ENCODE results near the gene GDF15. TPM values are rescaled to one million over a fixed set of nuclear protein-coding genes. Genes with fewer than 3 reads are reported as not detected.

The GDF15 gene
- polyA plus RNA-seq, 3 donors = 0.36 TPM; not detected in 2

- peaks cover 44 to 63% of the 10 kb centered on the region in 2 donors for H3K4me1 ChIP-seq (ENCODE audit: control insufficient read depth in 1 of 2, insufficient read depth in 2 of 2, low read length in 2 of 2)
- H2AFZ ChIP-seq (ENCODE audit: insufficient read depth, low read depth, low read length, poor library complexity, severe bottlenecking) = no peak overlapping the region
- 89% methylated on average over 5 of the region's 12 CpGs for WGBS (ENCODE audit: insufficient coverage)
- H4K20me1 ChIP-seq (ENCODE audit: insufficient read depth, low read length) = peaks cover 65% of the 10 kb centered on the region
- peaks cover 7 to 23% of the 10 kb centered on the region in 2 donors for H3K36me3 Mint-ChIP-seq
- no peak for DNase-seq
- peak overlapping the region in 1 of 7 donors; percentile 63 for H3K27ac Mint-ChIP-seq
- TF ChIP-seq, protein P1, sequence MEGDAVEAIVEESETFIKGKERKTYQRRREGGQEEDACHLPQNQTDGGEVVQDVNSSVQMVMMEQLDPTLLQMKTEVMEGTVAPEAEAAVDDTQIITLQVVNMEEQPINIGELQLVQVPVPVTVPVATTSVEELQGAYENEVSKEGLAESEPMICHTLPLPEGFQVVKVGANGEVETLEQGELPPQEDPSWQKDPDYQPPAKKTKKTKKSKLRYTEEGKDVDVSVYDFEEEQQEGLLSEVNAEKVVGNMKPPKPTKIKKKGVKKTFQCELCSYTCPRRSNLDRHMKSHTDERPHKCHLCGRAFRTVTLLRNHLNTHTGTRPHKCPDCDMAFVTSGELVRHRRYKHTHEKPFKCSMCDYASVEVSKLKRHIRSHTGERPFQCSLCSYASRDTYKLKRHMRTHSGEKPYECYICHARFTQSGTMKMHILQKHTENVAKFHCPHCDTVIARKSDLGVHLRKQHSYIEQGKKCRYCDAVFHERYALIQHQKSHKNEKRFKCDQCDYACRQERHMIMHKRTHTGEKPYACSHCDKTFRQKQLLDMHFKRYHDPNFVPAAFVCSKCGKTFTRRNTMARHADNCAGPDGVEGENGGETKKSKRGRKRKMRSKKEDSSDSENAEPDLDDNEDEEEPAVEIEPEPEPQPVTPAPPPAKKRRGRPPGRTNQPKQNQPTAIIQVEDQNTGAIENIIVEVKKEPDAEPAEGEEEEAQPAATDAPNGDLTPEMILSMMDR (IDR thresholded peaks at IDR 0.05) = no peak
- peak overlapping the region; percentile 91 for H3K4me2 ChIP-seq (replicated peaks; ENCODE audit: extremely low read depth, low read length, poor library complexity, severe bottlenecking)
- peaks cover 63% of the 10 kb centered on the region for H3K4me1 Mint-ChIP-seq
- H3K27me3 Mint-ChIP-seq (ENCODE audit: low read depth in 3 of 3) = peaks cover 0 to 6% (median 2%) of the 10 kb centered on the region in 3 donors
- peaks cover 0 to 3% (median 0%) of the 10 kb centered on the region in 7 donors for H3K9me3 Mint-ChIP-seq
- no peaks in the 10 kb centered on the region for H3K36me3 ChIP-seq (replicated peaks in 1 of 2; ENCODE audit: control insufficient read depth in 1 of 2, insufficient read depth in 2 of 2, low read length in 2 of 2)
- no peaks in the 10 kb centered on the region for H3K9me3 ChIP-seq (replicated peaks in 1 of 2; ENCODE audit: control insufficient read depth in 1 of 2, insufficient read depth in 1 of 2, low read length in 2 of 2)
- intact Hi-C loops (cut with micrococcal nuclease) = no loop called here
- H3K27me3 ChIP-seq (ENCODE audit: control insufficient read depth in 2 of 2, insufficient read depth in 2 of 2, low read length in 2 of 2) = no peaks in the 10 kb centered on the region
- H3K79me2 ChIP-seq (ENCODE audit: insufficient read depth, low read length) = peaks cover 53% of the 10 kb centered on the region
- no peak overlapping the region for H3K9ac ChIP-seq (ENCODE audit: insufficient read depth, low read length, poor library complexity, severe bottlenecking)
- no peak overlapping the region for H3K27ac ChIP-seq (ENCODE audit: low read depth in 1 of 2, low read length in 2 of 2)
- peak overlapping the region in 1 of 3 experiments; percentile 74 for H3K4me3 ChIP-seq (replicated peaks in 1 of 3; ENCODE audit: low read depth in 2 of 3, low read length in 3 of 3)
- H3K4me3 Mint-ChIP-seq = peak overlapping the region in 1 of 2 donors; percentile 91
These were observed 35.5 kb downstream of the GDF15 start for GRCh38 chr19:18421371-18421959.

DNA sequence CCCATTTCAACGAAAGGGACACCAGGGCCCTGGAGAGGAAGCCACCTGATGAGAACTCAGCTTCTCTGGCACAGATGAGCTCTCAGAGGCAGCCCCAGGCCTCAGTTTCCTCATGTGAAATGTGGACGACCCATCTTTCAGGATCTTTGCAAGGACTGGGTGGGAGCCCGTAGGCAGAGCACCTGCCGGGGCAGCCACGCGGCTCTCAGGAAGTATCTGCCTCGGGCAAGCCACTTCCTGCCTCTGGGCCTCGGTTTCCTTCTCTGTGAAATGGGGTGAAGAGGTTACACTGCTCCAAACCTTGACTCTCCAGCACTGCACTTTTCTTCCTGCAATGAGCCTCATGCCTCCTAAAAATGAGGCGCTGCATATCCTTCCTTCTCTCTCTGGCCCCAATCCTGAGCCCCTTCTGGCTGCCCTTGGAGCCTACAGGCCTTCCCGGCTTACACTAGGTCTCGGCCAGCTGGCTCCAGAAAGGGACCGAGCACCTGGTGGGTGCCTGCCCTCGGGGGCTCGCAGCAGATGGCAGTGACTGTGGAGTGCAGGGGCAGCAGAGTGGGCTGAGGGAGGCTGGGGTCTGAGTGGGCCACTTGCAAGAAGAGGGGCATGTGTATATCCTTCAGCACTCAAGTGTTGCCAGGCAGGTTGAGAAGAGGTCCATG lies 36.7 kb downstream of the GDF15 start:
- no peak overlapping the region for H3K4me3 Mint-ChIP-seq
- H3K4me1 Mint-ChIP-seq = peaks cover 55% of the 10 kb centered on the region
- H3K36me3 Mint-ChIP-seq = peaks cover 7 to 29% of the 10 kb centered on the region in 2 donors
- H3K36me3 ChIP-seq (replicated peaks in 1 of 2; ENCODE audit: control insufficient read depth in 1 of 2, insufficient read depth in 2 of 2, low read length in 2 of 2) = no peaks in the 10 kb centered on the region
- DNase-seq = no peak
- H3K27ac Mint-ChIP-seq = no peak overlapping the region
- peaks cover 36 to 51% of the 10 kb centered on the region in 2 donors for H3K4me1 ChIP-seq (ENCODE audit: control insufficient read depth in 1 of 2, insufficient read depth in 2 of 2, low read length in 2 of 2)
- peaks cover 0 to 3% (median 0%) of the 10 kb centered on the region in 7 donors for H3K9me3 Mint-ChIP-seq
- no peak overlapping the region for H3K4me2 ChIP-seq (replicated peaks; ENCODE audit: extremely low read depth, low read length, poor library complexity, severe bottlenecking)
- no peaks in the 10 kb centered on the region for H3K27me3 ChIP-seq (ENCODE audit: control insufficient read depth in 2 of 2, insufficient read depth in 2 of 2, low read length in 2 of 2)
- TF ChIP-seq, protein P1 (IDR thresholded peaks at IDR 0.05) = no peak
- H3K27me3 Mint-ChIP-seq (ENCODE audit: low read depth in 3 of 3) = peaks cover 0 to 6% (median 2%) of the 10 kb centered on the region in 3 donors
- H2AFZ ChIP-seq (ENCODE audit: insufficient read depth, low read depth, low read length, poor library complexity, severe bottlenecking) = no peak overlapping the region
- H3K79me2 ChIP-seq (ENCODE audit: insufficient read depth, low read length) = peaks cover 55% of the 10 kb centered on the region
- H3K27ac ChIP-seq (ENCODE audit: low read depth in 1 of 2, low read length in 2 of 2) = no peak overlapping the region
- H3K9ac ChIP-seq (ENCODE audit: insufficient read depth, low read length, poor library complexity, severe bottlenecking) = no peak overlapping the region
- intact Hi-C loops (cut with micrococcal nuclease) = no loop called here
- H3K9me3 ChIP-seq (replicated peaks in 1 of 2; ENCODE audit: control insufficient read depth in 1 of 2, insufficient read depth in 1 of 2, low read length in 2 of 2) = no peaks in the 10 kb centered on the region
- peaks cover 77% of the 10 kb centered on the region for H4K20me1 ChIP-seq (ENCODE audit: insufficient read depth, low read length)
- WGBS (ENCODE audit: insufficient coverage) = 61% methylated on average over 11 of the region's 14 CpGs
- no peak overlapping the region for H3K4me3 ChIP-seq (replicated peaks in 1 of 3; ENCODE audit: low read depth in 2 of 3, low read length in 3 of 3)

Data from CD14-positive monocyte (primary cell).